ENCODE data around the gene FGF1. TPM values are rescaled to one million over a fixed set of nuclear protein-coding genes. Genes with fewer than 3 reads are reported as not detected.

Gene FGF1
- total and polyA plus RNA-seq, 8 donors: 0.73 to 3.5 (median 1.0) TPM; not detected in 3

DNA sequence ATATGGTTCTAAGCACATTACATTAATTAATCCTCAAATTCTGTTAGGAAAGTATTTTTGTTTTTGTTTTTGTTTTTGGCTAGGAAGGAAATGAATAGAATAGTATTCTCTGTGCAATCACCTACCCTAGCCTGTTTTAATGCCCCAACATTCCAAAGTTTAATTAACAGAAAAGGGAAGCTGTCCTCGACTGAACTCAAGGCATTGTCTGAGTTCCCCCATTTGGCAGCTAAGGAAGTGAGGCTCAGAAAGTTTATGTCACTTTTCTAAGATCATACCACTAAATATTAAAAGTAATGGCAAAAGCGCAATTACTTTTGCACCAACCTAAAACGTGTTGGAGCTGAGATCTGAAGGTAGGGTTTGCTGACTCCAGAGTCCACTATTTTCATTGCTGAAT lies 59.8 kb downstream of the FGF1 start:
- H3K4me3 ChIP-seq: no peak overlapping the region
- no peaks in the 10 kb centered on the region for H3K9me3 ChIP-seq
- no peaks in the 10 kb centered on the region for H3K27me3 ChIP-seq
- H3K4me1 ChIP-seq: peaks cover 0 to 13% (median 8%) of the 10 kb centered on the region in 4 donors
- TF ChIP-seq, protein P1, sequence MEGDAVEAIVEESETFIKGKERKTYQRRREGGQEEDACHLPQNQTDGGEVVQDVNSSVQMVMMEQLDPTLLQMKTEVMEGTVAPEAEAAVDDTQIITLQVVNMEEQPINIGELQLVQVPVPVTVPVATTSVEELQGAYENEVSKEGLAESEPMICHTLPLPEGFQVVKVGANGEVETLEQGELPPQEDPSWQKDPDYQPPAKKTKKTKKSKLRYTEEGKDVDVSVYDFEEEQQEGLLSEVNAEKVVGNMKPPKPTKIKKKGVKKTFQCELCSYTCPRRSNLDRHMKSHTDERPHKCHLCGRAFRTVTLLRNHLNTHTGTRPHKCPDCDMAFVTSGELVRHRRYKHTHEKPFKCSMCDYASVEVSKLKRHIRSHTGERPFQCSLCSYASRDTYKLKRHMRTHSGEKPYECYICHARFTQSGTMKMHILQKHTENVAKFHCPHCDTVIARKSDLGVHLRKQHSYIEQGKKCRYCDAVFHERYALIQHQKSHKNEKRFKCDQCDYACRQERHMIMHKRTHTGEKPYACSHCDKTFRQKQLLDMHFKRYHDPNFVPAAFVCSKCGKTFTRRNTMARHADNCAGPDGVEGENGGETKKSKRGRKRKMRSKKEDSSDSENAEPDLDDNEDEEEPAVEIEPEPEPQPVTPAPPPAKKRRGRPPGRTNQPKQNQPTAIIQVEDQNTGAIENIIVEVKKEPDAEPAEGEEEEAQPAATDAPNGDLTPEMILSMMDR (IDR thresholded peaks at IDR 0.05): no peak
- TF ChIP-seq POLR2AphosphoS5 (IDR thresholded peaks at IDR 0.05) (no peak), EP300 (IDR thresholded peaks at IDR 0.05) (no peak), POLR2A (IDR thresholded peaks at IDR 0.05) (no peak)
- DNase-seq: no peak
- H3K36me3 ChIP-seq: no peaks in the 10 kb centered on the region
- 54 to 64% (median 61%) methylated on average over 3 of the region's 3 CpGs for WGBS, 5 donors
- intact Hi-C loops (cut with DNase I; ENCODE audit: low total_unique reads): no loop called here
- H3K27ac ChIP-seq: no peak overlapping the region

DNA sequence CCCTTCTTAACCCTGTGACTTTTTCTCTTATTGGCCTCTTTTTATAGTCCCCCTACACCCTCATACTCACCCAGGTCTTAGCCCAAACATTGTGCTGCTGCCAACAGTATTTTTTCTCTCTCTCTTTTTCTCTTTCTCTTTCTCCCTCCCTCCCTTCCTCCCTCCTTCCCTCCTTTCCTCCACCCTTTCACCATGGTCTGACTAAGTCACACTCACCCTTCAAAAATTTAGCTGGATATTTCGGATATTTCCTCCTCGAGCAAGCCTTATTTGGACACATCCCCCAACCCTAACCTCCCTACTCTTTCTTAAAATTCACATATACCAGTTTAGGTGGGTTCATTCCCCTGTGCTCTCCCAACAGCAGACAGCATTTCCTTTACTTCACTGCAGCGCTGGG lies 64.7 kb downstream of the FGF1 start:
- TF ChIP-seq POLR2AphosphoS5 (IDR thresholded peaks at IDR 0.05) (no peak), EP300 (IDR thresholded peaks at IDR 0.05) (no peak), POLR2A (IDR thresholded peaks at IDR 0.05) (no peak)
- TF ChIP-seq, protein P1 (IDR thresholded peaks at IDR 0.05): no peak
- no peaks in the 10 kb centered on the region for H3K9me3 ChIP-seq
- no peaks in the 10 kb centered on the region for H3K27me3 ChIP-seq
- H3K27ac ChIP-seq: no peak overlapping the region
- no peak for DNase-seq
- WGBS, 5 donors: 72 to 87% (median 80%) methylated on average over 3 of the region's 3 CpGs
- peaks cover 0 to 13% (median 8%) of the 10 kb centered on the region in 4 donors for H3K4me1 ChIP-seq
- H3K4me3 ChIP-seq: no peak overlapping the region
- no peaks in the 10 kb centered on the region for H3K36me3 ChIP-seq
- intact Hi-C loops (cut with DNase I; ENCODE audit: low total_unique reads): no loop called here

DNA sequence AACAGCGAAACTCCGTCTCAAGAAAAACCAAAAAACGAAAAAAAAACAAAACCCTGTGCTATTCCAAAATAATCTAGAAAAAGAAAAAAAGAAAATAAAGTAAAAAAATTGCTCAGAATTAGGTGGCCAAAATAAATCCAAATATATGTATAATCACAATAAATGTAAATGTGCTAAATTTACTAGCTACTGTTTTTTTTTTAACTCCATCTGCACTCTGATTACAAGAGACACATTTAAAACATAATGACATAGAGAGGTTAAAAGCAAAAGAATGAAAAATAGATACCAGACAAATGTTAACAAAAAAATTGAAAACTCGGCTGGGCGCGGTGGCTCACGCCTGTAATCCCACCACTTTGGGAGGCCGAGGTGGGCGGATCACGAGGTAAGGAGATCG lies 66.1 kb downstream of the FGF1 start:
- DNase-seq: no peak
- Histone ChIP-seq H3K27ac (no peak overlapping the region), H3K4me3 (no peak overlapping the region), H3K36me3 (no peaks in the 10 kb centered on the region), H3K27me3 (no peaks in the 10 kb centered on the region), H3K9me3 (no peaks in the 10 kb centered on the region), H3K4me1 (peaks cover 0 to 4% (median 1%) of the 10 kb centered on the region in 4 donors)
- intact Hi-C loops (cut with DNase I; ENCODE audit: low total_unique reads): no loop called here
- WGBS, 5 donors: 85 to 94% (median 88%) methylated on average over 11 of the region's 11 CpGs
- TF ChIP-seq POLR2A (IDR thresholded peaks at IDR 0.05): no peak
- TF ChIP-seq POLR2AphosphoS5 (IDR thresholded peaks at IDR 0.05): no peak
- TF ChIP-seq, protein P1 (IDR thresholded peaks at IDR 0.05): no peak
- TF ChIP-seq EP300 (IDR thresholded peaks at IDR 0.05): no peak

DNA sequence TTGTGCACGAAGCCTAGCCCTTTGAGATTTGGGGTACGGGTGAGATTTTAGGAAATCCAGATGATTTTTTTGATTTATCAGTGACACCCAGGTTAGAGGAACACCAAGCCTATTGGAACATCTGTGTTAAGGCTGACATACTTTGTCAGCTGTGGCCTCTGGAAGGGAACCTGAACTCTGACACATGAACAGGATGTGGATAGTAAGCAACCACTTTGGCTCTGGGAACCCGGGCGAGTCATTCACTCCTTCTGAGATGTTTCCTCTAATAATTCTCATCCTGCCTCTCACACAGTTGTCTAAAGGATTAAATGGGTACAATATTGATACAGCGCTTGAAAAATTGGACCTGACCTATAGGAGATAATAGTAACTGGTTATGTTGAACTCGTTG lies 67.8 kb downstream of the FGF1 start:
- peak in 1 of 2 donors; percentile 39 for DNase-seq
- Histone ChIP-seq H3K27me3 (no peaks in the 10 kb centered on the region), H3K36me3 (no peaks in the 10 kb centered on the region), H3K27ac (no peak overlapping the region), H3K9me3 (no peaks in the 10 kb centered on the region), H3K4me3 (no peak overlapping the region), H3K4me1 (no peaks in the 10 kb centered on the region)
- intact Hi-C loops (cut with DNase I; ENCODE audit: low total_unique reads): no loop called here
- no peak for TF ChIP-seq EP300 (IDR thresholded peaks at IDR 0.05)
- no peak for TF ChIP-seq POLR2AphosphoS5 (IDR thresholded peaks at IDR 0.05)
- TF ChIP-seq, protein P1 (IDR thresholded peaks at IDR 0.05): no peak
- no peak for TF ChIP-seq POLR2A (IDR thresholded peaks at IDR 0.05)
- WGBS, 5 donors: 56 to 70% (median 63%) methylated on average over 6 of the region's 6 CpGs

Measured in stomach (tissue), 9 donors.